Esophagus muscularis mucosa (tissue), 3 donors: Measurements from ENCODE around the gene TRIM7.

Experiments used
- CTCF ChIP-seq, 3 experiments: fragments of 200-600 bp in 2 of 3; fragments of 450-650 bp in 1 of 3; sonication (generic) in 2 of 3; IDR thresholded peaks; one replicate each; pipeline ENCODE4 v1.5.1; 2017 to 2019; ENCODE audit warnings: antibody characterized with exemption in 3 of 3, mild to moderate bottlenecking in 2 of 3, moderate library complexity in 1 of 3
- POLR2A ChIP-seq: fragments of 450-650 bp; IDR thresholded peaks from one replicate; pipeline ENCODE4 v1.6.1; 2017; ENCODE audit warnings: antibody characterized with exemption, moderate library complexity, mild to moderate bottlenecking, low read depth
- POLR2AphosphoS5 ChIP-seq, 2 donors: sonication (generic); formaldehyde crosslinking; IDR thresholded peaks; one replicate each; pipeline ENCODE4 v1.6.1; 2017; ENCODE audit warnings: antibody characterized with exemption in 2 of 2

- no peak for TF ChIP-seq CTCF (IDR thresholded peaks at IDR 0.05)
- no peak for TF ChIP-seq POLR2AphosphoS5 (IDR thresholded peaks at IDR 0.05)
- TF ChIP-seq POLR2A: no peak
Observed at GRCh38 chr5:181217803-181218062, 12.7 kb upstream of the TRIM7 start.
